Activated CD4-positive, alpha-beta T cell treated with anti-CD3 and anti-CD28 coated beads, Interleukin-2, amount 50 U/mL, for 1 hour (primary cell): Measurements from ENCODE around the gene SEMA3B.
"Not testable (repeated sequence)": the region's sequence is repeated elsewhere in the genome, so short reads cannot be mapped to it uniquely, and the experiment has no call there.

Experiments
- DNase-seq: peaks from one replicate; pipeline ENCODE4 v3.0.0-alpha.2; 2020

The SEMA3B gene

DNA sequence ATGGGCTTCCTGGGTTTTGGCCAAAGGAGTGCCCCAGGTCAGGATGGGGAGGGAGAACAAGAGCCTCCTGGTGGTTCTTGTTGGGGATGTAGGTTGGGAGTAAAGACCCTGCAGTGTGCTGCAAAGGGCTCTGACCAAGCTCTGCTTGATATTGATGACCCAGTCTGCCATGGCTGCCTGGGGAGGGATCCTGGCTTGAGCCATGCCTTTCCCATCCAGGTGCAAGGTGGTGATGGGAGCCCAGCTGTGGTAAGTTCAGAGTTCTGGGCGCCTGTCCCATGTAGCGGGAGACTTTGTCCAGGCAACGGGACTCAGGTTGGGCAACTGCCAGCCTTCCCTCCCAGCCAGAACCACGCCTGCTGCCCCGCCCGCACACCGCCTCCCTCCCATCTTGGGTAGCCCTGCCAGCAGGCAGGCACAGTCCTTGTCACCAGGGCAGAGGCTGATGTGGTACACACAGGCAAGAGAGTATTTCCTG is 30.4 kb upstream of the SEMA3B start:
- DNase-seq = no peak

DNA sequence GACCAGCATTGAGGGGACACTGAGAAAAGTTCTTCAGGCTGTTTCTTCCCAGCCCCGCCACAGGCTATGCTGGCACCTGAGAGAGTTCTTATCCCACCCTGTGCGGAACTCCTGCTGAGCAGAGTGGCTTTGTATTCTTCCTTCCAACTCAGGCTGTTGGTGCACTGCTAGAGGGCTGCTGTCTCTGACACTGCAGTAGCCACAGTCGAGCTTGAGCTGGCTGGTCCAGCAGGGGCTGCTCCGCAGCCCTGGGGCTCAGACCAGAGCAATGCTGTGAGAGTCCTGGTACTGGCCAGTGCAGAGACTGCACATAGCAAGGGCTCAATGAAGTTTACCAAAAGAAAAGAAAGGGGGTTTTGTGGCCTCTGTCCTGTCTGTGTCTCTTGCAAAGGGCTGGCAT is 29.3 kb upstream of the SEMA3B start:
- DNase-seq = no peak

DNA sequence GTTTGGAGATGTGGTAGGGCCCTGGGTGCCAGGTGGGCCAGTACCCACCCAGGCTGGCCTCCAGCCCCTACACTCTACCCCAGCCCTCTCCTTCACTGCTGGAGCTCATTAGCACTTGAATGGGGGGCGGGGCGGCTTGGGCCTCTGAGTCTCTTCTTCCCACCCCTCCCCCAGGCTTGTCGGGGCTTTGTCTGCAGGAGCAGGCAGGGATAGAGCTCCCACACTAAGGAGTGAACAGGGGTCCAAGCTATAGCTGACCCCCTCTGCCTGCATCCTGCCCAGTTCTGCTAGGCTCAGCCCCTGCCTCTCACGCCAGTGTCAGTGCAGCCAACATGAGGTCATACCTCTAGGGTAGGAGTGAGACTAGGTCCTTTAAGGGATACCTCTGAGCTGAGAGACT is 27.8 kb upstream of the SEMA3B start:
- no peak for DNase-seq

GRCh38 chr3:50241713-50242380 is 27.1 kb upstream of the SEMA3B start:
- DNase-seq = no peak

- no peak for DNase-seq
Observed at GRCh38 chr3:50242381-50242770, 26.6 kb upstream of the SEMA3B start.

- DNase-seq = no peak
Observed at GRCh38 chr3:50242851-50243542, 25.9 kb upstream of the SEMA3B start.

- no peak for DNase-seq
Observed at GRCh38 chr3:50243543-50243895, 25.4 kb upstream of the SEMA3B start.

DNA sequence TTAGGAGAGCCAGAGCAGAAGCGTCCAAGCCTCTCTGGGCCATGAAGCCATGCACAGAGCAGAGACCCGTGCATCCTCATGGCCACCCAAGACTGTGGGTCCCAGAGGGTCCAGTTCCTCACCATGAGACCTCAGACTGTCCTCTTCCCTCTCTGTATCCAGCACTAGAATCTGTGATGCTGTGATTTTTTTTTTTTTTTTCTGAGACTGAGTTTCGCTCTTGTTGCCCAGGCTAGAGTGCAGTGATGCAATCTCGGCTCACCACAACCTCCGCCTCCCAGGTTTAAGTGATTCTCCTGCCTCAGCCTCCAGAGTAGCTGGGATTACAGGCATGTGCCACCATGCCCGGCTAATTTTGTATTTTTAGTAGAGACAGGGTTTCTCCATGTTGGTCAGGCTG is 24.1 kb upstream of the SEMA3B start:
- not testable (repeated sequence) for DNase-seq

DNA sequence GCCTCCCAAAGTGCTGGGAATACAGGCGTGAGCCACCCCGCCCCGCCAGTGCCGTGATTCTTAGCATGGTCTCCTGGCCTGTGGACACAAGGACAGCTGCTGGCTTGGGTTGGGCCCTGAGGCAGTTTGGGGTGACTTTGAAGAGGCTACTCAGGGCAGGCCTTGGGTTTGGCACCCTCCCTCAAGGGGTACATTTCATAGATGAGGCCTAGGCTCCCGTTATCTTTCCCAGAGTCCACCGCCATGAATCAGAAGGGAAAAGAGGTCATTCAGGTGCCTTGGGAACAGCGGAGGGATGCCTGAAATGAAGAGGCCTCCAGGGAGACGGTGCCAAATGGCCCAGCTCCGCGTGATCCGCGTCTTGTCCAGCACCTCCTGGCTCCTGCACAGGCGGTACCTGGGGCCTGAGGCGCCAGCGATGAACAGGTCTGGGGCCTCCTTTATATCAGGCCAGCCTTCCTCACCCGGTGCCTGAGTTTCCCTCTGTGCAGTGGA is 23.6 kb upstream of the SEMA3B start:
- no peak for DNase-seq

DNA sequence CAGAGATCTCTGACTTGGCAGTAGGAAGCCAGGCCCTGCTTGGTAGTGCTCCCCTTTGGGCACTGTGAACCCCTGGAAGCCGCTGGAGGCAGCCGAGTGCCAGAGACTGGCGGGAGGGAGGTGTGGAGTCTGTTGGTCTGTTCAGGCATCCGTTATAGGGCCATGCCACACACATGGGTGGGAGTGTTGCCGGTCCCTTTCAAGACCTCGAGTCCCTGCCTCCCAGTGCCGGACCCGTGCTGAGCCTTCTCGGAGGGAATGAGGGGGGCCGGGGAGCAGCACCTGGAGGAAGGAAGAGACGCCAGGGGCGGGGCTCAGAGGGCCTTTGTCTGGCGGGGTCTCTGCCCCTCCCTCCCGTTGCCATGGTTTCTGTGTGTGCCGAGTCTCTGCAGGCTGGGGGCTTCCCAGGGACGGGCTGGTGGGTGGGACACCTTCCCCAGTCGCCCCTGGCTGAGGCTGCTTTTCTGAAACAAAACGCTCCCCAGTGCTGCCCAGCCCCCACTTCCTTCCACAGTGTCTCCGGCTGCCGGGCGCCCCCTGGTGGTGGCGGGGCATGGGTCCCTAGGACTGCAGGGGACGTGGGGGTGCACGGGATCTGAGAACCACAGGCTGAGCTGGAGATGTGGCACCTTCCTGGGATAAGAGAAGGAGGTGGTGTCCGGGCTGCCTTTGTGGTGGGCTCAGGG is 23.0 kb upstream of the SEMA3B start:
- DNase-seq = peak; percentile 97

DNA sequence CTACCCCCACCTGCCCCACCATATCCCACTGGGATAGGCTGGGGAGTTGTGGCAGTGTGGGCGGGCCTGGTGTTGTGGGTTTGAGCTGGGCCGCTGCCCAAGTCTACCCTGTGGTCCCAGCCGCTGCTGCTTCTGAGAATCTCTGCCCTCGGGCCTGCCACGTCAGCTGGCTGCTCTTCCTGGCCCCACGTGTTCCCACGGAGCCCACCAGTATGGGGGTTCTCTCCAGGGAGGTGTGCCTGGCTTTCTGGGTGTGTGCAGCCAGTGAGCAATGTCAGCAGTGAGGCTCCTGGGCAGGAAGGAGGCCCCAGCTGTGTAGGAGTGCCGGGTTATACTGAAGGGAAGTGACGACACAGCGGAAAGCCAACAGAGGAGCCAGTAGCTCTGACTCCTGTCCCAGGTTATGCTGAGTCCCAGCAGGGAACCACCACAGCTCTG is 22.4 kb upstream of the SEMA3B start:
- peak; percentile 74 for DNase-seq

- DNase-seq = no peak
Observed at GRCh38 chr3:50248387-50248786, 20.6 kb upstream of the SEMA3B start.

GRCh38 chr3:50249457-50249856 is 19.5 kb upstream of the SEMA3B start:
- DNase-seq = no peak

DNA sequence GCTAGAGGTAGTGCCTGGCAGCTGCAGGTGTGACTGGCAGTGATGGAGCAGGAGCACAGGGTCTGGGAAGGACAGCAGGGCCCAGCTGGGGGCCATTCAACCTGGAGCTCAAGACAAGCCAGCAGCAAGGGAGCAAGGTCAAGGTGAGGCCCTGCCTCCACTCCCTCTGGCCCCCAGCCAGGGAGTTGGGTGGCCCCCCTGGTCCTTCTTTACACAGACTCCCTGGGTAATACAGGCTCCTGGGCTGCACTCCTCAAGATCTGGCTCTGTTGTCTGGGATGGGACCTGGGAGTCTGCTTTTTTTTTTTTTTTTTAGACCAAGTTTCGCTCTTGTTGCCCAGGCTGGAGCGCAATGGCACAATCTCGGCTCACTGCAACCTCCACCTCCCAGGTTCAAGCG is 18.4 kb upstream of the SEMA3B start:
- no peak for DNase-seq

GRCh38 chr3:50251220-50251619 is 17.7 kb upstream of the SEMA3B start:
- DNase-seq = no peak

DNA sequence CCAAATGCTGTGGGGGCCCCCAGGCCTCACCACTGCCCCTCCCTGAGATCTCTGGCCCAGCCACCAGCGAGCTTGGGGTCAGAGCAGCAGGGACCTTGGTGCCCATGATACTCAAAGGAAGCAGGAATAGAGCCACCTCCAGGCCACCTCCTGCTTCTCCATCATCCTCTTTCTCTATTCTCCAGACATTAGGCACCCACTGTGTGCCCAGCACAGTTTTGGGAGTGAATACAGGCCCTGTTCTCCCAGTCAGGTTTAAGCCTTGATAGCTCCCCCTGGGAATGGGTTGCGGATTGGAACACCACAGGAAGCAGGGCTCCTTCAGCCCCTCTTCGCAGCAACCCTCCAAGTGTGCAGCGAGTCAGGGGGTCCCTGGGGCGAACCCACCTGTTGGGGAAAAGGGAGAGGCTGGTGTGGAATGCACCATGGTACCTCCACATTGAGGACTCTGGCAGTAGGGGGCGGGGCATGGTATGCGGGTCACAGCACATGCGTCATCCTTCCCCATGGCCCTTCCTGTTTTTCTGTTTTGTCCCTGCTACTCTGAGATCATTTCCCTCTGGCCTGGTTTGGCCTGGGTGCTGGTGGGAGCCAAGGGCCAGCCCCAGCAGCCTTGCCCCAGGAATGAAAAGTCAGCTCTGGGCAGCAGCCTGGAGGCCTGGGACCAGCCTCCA is 14.2 kb upstream of the SEMA3B start:
- no peak for DNase-seq

DNA sequence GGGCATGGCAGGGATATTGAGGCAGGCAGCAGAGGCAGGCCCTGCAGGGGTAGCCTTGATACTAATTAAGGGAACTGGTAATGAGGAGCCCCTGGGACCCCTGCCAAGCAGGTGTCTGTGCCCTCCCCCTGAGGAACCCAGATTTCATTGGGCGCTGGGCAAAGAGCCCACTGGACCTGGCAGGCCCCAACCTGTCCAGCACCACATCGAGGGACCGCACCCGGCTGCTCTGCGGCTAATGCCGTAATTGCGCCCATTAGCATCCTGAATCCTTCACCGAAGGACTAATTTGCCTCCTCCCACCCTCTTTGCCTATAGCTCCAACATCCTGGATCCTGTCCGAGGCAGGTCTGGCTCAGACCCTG is 13.7 kb upstream of the SEMA3B start:
- no peak for DNase-seq

DNA sequence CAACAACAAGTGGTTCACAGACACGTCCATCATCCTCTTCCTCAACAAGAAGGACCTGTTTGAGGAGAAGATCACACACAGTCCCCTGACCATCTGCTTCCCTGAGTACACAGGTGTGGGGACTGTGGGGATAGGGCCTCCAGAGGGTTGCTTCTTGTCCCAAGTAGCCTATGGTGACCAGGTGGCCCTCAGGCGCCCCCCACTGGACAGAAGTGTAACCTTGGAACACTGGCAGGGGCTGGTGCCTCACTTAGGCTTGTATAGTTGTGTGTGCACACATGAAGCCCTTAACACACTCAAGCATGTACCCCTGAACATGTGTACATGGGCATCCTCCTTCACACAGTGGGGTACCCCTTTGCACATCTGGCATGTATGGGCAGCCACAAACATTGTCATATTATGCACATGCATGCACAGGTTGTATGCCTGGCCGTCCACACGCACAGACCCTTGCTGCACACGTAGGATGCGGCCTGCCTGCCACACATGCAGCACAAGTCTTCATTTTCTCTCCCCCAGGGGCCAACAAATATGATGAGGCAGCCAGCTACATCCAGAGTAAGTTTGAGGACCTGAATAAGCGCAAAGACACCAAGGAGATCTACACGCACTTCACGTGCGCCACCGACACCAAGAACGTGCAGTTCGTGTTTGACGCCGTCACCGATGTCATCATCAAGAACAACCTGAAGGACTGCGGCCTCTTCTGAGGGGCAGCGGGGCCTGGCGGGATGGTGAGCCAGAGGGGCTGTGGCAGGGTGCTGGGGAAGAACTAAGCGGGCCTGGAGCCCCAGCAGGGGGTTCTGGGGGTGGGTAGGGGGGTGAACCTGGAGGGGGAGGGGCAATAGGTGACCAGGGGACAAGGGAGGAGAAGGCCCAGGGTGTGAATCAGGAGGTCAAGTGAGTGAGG is 11.7 kb upstream of the SEMA3B start:
- no peak for DNase-seq

GRCh38 chr3:50258029-50258680 is 10.8 kb upstream of the SEMA3B start:
- no peak for DNase-seq

- DNase-seq = no peak
Observed at GRCh38 chr3:50258979-50259378, 10.0 kb upstream of the SEMA3B start.

GRCh38 chr3:50259432-50260026 is 9.4 kb upstream of the SEMA3B start:
- DNase-seq = no peak
